Measurements from ENCODE around the gene SH3PXD2B. TPM values are rescaled to one million over a fixed set of nuclear protein-coding genes. Genes with fewer than 3 reads are reported as not detected.

Gene SH3PXD2B
- total RNA-seq, 1 experiment from 2014 or later = 27.5 TPM

GRCh38 chr5:172278356-172278755 is 176.0 kb downstream of the SH3PXD2B start:
- H3K27ac ChIP-seq (ENCODE audit: low read depth, low read length) = no peak overlapping the region
- H3K4me2 ChIP-seq (ENCODE audit: low read length) = no peak overlapping the region
- peaks cover 83% of the 10 kb centered on the region for H3K79me2 ChIP-seq (ENCODE audit: insufficient read depth, low read length)
- no peaks in the 10 kb centered on the region for H3K27me3 ChIP-seq (ENCODE audit: insufficient read depth, low read length)
- ChIA-PET RAD21 (ENCODE audit: low non-redundant PET in 1 of 2, low total read pairs in 2 of 2, uncharacterized antibody in 2 of 2, unreplicated experiment in 2 of 2) (no interaction called here), CTCF (no interaction called here), POLR2A (interaction anchor here (0.7 kb wide), 1 partner anchor 90 kb away, joined by 5 read pairs; the partner anchor contains the start of gene STK10)
- H3K9me3 ChIP-seq (ENCODE audit: control insufficient read depth in 1 of 2, insufficient read depth in 1 of 2, low read depth in 1 of 2, low read length in 2 of 2) = no peaks in the 10 kb centered on the region
- BruUV-seq (replicated peaks) = no TSS peak
- no peak for DNase-seq (ENCODE audit: low read depth, low spot score)
- H3K4me1 ChIP-seq (ENCODE audit: control insufficient read depth in 1 of 2, insufficient read depth in 2 of 2, low read length in 2 of 2) = peaks cover 8 to 29% of the 10 kb centered on the region in 2 experiments; a peak in 3 of 4 replicates
- H2AFZ ChIP-seq (ENCODE audit: low read depth, low read length, poor library complexity, severe bottlenecking) = no peak overlapping the region
- TF ChIP-seq ELF1 (IDR thresholded peaks at IDR 0.05; ENCODE audit: borderline replicate concordance, low read depth) (no peak), ATF3 (IDR thresholded peaks at IDR 0.05) (no peak), CTCF (IDR thresholded peaks at IDR 0.05 in 2 of 3, conservative IDR thresholded peaks at IDR 0.05 in 1 of 3; ENCODE audit: borderline replicate concordance in 1 of 3, insufficient read depth in 1 of 3, low read depth in 2 of 3, low read length in 2 of 3) (no peak), ZFX (IDR thresholded peaks at IDR 0.05) (no peak), POLR2AphosphoS5 (IDR thresholded peaks at IDR 0.05; ENCODE audit: low read depth, low read length) (no peak), ZBTB33 (IDR thresholded peaks at IDR 0.05; ENCODE audit: extremely low read depth, insufficient replicate concordance, low read length) (no peak), EZH2 (IDR thresholded peaks at IDR 0.05) (no peak), SRF (IDR thresholded peaks at IDR 0.05; ENCODE audit: low read depth) (no peak), ZNF274 (IDR thresholded peaks at IDR 0.05; ENCODE audit: low read depth, low read length) (no peak), SP1 (IDR thresholded peaks at IDR 0.05; ENCODE audit: low read depth) (no peak), CBX3 (IDR thresholded peaks at IDR 0.05; ENCODE audit: low read depth) (no peak), EZH2phosphoT487 (IDR thresholded peaks at IDR 0.05; ENCODE audit: borderline replicate concordance) (no peak)
- H4K20me1 ChIP-seq (ENCODE audit: insufficient read depth) = no peaks in the 10 kb centered on the region
- ATAC-seq = no peak
- no peaks in the 10 kb centered on the region for H3K36me3 ChIP-seq (ENCODE audit: control insufficient read depth in 1 of 2, insufficient read depth in 2 of 2, low read length in 2 of 2)
- H3K9ac ChIP-seq (ENCODE audit: low read length) = no peak overlapping the region
- intact Hi-C loops (cut with micrococcal nuclease) = no loop called here
- H3K4me3 ChIP-seq (replicated peaks in 1 of 2; ENCODE audit: low read depth in 1 of 2, low read length in 2 of 2) = no peak overlapping the region
- H3K9me2 ChIP-seq (ENCODE audit: insufficient read depth) = no peaks in the 10 kb centered on the region

Measured in HCT116 (cell line).